Choroid plexus epithelial cell (primary cell): Measurements from ENCODE around the gene TGFB2.

Source experiments
- DNase-seq: peaks from one replicate; pipeline ENCODE4 v3.0.0-alpha.2; 2010; ENCODE audit warnings: low read depth
- H3K4me3 ChIP-seq: 2 replicates; pipeline ENCODE4 v1.5.1; 2011; ENCODE audit warnings: low read depth, mild to moderate bottlenecking, control low read depth, low read length, moderate library complexity
- CTCF ChIP-seq: conservative IDR thresholded peaks from 2 replicates; pipeline ENCODE4 v1.5.1; 2011; ENCODE audit warnings: low read depth, mild to moderate bottlenecking, control low read depth, inconsistent platforms, low read length, moderate library complexity

Gene TGFB2

DNA sequence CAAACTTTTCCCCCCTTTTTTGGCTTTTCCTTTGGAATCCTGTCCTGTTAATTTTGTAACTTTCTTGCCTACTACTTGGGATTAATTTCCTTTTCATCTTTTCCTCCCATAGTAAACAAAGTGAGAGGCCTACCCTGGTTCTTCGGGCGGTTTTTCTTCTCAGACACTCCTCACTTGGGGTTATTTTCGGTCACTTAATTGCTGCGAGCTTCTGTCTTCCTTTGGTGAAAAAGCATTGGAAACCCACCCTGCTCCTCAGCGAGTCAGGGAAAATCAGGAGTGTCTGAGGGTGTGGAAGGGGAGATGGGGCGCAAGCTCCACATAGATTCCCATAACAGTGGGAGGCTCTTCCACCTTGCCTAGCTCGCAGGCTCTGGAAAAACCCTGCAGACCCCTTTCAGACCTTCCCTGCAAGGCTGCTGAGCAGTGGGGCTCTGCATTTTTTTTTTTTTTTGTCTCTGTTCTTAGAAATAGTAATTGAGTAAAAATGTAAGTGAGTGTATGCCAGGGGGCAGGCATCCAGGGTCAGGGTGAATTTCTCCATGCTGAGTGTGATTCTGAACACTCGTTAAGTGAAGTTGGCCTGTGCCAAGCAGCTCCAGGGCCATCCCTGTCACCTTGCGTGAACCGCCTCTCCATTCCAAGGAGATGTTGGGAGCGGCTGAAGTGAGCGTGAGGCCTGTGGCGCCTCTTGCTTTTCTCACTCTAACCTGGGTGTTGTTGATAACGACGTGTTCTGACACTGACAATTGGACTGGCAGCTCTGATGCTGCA is 20.3 kb downstream of the TGFB2 start:
- no peak overlapping the region for H3K4me3 ChIP-seq
- no peak for TF ChIP-seq CTCF
- peak; percentile 36 for DNase-seq

DNA sequence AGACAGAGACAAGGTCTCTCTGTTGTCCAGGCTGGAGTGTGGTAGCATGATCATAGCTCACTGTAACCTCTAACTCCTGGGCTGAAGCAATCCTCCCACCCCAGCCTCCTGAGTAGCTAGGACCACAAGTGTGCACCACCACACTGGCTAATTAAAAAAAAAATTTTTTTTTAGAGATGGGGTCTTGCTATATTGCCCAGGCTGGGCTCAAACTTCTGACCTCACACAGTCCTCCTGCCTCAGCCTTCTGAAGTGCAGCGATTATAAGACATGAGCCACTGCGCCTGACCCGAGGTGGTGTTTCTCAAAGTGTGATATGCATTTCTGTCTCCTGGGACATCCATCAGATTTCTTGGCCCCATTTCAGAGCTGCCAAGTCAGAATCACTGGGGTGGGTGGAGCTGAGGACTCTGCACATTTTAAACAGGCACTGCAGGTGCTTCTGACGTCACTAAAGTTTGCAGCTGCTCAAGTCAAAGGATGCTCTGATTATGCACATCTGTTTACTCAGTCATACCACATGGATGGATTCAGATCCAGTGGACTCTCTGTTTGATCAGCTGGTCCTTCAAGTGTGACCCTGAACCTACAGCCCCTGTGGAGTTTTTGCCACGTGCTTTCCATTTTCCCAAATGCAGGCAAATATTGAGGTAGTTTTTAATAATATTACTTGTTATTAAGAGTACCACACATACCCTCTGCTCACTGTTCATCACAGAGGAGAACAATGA is 21.4 kb downstream of the TGFB2 start:
- H3K4me3 ChIP-seq, result no peak overlapping the region
- DNase-seq, result peak; percentile 64
- TF ChIP-seq CTCF, result no peak

DNA sequence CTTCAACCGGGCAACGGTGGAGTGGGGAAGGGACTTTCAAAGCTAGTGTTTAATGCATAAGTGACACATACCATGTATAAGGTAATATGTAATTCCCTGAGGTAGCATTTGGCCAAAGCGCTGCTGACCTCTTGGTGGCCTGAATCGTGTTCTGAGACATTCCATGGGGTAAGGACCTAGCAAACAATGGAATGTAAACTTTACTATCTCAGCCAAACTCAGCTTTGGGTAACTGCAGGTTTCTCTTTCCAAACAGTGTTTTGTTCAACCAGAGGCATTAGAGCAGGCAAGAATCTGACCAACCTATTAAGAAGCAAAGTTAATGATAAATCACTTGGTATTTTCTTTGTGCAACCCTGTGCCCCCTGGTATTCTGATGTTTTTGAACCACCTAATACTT is 22.0 kb downstream of the TGFB2 start:
- H3K4me3 ChIP-seq, result no peak overlapping the region
- TF ChIP-seq CTCF, result no peak
- DNase-seq, result peak; percentile 53

GRCh38 chr1:218368686-218369085 is 23.6 kb downstream of the TGFB2 start:
- no peak for DNase-seq
- H3K4me3 ChIP-seq, result no peak overlapping the region
- TF ChIP-seq CTCF, result no peak

GRCh38 chr1:218369688-218370511 is 24.8 kb downstream of the TGFB2 start:
- no peak overlapping the region for H3K4me3 ChIP-seq
- no peak for TF ChIP-seq CTCF
- peak; percentile 83 for DNase-seq

- no peak overlapping the region for H3K4me3 ChIP-seq
- peak; percentile 91 for DNase-seq
- TF ChIP-seq CTCF, result no peak
Observed at GRCh38 chr1:218371927-218372672, 27.0 kb downstream of the TGFB2 start.
